Measurements from ENCODE around the gene KAZN. TPM values are rescaled to one million over a fixed set of nuclear protein-coding genes. Genes with fewer than 3 reads are reported as not detected.

Gene KAZN
- total and polyA plus RNA-seq, 10 donors = 20.0 to 245 (median 144) TPM

DNA sequence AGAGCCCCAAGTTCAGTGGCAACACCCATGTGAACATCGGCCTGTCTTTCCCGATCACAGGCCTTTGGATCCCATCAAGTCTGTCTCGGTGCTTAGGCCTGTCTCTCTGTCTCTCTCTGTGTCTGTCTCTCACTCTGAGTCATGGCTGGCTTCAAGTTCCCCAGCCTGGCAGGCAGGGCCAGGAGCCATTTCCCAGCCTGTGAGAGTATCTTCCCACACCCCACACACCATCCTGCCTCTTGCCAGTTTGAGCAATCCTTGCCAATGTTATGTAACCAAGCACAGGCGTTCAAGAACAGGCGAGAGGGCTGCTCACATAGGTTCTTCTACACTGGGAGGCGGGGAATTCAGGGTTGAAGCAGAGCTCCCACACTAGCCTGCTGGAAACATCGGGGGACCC lies 485.1 kb downstream of the KAZN start:
- WGBS, 5 donors = 61 to 91% (median 85%) methylated on average over 6 to 7 of the region's 7 CpGs
- no peak overlapping the region for H3K27ac ChIP-seq
- no peaks in the 10 kb centered on the region for H3K36me3 ChIP-seq
- intact Hi-C loops (cut with DNase I; ENCODE audit: low total_unique reads) = no loop called here
- no peak for DNase-seq
- no peak overlapping the region for H3K4me3 ChIP-seq
- H3K27me3 ChIP-seq (replicated peaks in 1 of 7) = no peaks in the 10 kb centered on the region
- TF ChIP-seq POLR2A (IDR thresholded peaks at IDR 0.05) (no peak), POLR2AphosphoS5 (IDR thresholded peaks at IDR 0.05) (no peak)
- TF ChIP-seq, protein P1, sequence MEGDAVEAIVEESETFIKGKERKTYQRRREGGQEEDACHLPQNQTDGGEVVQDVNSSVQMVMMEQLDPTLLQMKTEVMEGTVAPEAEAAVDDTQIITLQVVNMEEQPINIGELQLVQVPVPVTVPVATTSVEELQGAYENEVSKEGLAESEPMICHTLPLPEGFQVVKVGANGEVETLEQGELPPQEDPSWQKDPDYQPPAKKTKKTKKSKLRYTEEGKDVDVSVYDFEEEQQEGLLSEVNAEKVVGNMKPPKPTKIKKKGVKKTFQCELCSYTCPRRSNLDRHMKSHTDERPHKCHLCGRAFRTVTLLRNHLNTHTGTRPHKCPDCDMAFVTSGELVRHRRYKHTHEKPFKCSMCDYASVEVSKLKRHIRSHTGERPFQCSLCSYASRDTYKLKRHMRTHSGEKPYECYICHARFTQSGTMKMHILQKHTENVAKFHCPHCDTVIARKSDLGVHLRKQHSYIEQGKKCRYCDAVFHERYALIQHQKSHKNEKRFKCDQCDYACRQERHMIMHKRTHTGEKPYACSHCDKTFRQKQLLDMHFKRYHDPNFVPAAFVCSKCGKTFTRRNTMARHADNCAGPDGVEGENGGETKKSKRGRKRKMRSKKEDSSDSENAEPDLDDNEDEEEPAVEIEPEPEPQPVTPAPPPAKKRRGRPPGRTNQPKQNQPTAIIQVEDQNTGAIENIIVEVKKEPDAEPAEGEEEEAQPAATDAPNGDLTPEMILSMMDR (IDR thresholded peaks at IDR 0.05 in 8 of 11, conservative IDR thresholded peaks at IDR 0.05 in 3 of 11) = no peak
- H3K9me3 ChIP-seq = no peaks in the 10 kb centered on the region
- H3K4me1 ChIP-seq = peaks cover 0 to 9% (median 2%) of the 10 kb centered on the region in 6 donors

DNA sequence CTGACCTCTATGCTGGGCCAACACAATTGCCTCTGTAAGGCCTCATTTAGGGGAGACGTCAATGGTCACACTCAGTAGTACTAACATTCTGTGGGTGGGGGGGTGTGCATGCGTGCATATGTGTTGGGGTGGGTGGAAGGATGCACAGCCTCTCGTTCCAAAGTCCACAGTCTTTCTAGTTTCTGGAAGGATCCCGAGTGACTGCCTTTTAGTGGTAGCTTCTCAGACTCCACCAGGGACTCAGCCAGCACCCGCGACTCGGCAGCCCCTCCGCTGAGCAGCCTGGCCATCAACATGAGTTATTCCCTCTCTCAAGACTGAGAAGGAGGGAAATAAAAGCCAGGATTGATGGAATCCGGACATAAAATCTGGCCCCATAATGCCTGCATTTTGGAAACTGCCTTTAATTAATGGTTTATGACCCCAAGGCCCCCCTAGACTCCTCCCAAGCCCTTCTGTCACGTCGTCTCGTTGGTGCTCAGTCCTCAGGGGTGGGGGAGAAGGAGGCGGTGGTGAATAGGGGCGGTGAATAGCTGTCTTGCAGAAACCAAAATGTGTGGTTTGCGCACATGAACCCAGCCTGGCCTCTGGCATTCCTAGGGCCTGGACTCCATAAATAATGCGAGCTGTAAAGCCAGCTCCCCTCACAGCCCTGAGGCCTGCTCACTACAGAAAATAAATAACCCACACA lies 489.9 kb downstream of the KAZN start:
- Histone ChIP-seq H3K4me3 (no peak overlapping the region), H3K9me3 (no peaks in the 10 kb centered on the region), H3K36me3 (no peaks in the 10 kb centered on the region), H3K4me1 (peaks cover 13 to 34% (median 24%) of the 10 kb centered on the region in 6 donors), H3K27ac (peak overlapping the region in 6 of 8 donors; percentile 25 to 64 (median 48)), H3K27me3 (replicated peaks in 1 of 7) (peaks cover 0 to 5% (median 0%) of the 10 kb centered on the region in 7 donors)
- intact Hi-C loops (cut with DNase I; ENCODE audit: low total_unique reads) = no loop called here
- 70 to 81% (median 78%) methylated on average over 16 of the region's 16 CpGs for WGBS, 5 donors
- DNase-seq = peak; percentile 35
- TF ChIP-seq POLR2A (IDR thresholded peaks at IDR 0.05) (no peak), POLR2AphosphoS5 (IDR thresholded peaks at IDR 0.05) (no peak)
- TF ChIP-seq, protein P1 (IDR thresholded peaks at IDR 0.05 in 8 of 11, conservative IDR thresholded peaks at IDR 0.05 in 3 of 11) = no peak

DNA sequence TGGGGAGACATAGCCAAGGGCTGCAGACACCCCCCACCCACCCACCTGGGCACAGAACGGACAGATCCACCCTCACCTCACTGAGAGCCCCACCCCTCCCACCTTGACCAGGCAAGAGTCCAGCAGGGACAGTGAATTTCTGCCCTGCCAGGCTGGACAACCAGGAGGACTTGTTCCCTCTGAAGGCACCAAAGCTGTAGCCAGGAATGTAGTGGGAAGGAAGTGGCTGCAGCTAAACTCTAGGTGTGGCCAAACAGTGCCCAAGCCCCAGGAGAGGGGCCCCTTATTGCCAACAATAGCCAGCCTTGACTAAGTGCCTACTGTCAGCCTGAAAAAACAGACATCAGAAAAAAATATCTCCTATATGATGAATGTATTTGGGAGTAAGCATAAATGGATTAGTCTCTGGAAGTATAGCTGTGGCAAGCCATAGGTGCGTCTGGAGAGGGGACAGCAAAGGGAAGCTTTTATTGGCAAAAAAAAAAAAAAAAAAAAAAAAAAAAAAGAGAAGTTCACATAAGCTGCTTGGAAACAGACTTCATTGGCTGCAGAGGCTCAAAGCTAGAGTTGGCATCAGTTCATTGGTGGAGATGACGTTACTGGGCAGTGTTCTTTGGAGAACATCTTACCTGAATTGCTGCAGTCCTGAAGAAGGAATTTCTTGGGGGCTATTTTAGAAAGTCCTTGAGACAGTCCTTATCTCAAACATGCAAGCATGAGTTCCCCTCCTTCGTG lies 490.9 kb downstream of the KAZN start:
- Histone ChIP-seq H3K4me1 (peaks cover 13 to 34% (median 23%) of the 10 kb centered on the region in 6 donors), H3K9me3 (no peaks in the 10 kb centered on the region), H3K27me3 (replicated peaks in 1 of 7) (peaks cover 0 to 5% (median 0%) of the 10 kb centered on the region in 7 donors), H3K4me3 (peak overlapping the region in 1 of 8 donors; percentile 41), H3K27ac (peak overlapping the region in 5 of 8 donors; percentile 38 to 64 (median 57)), H3K36me3 (peaks cover 0 to 5% (median 0%) of the 10 kb centered on the region in 6 donors)
- intact Hi-C loops (cut with DNase I; ENCODE audit: low total_unique reads) = no loop called here
- TF ChIP-seq, protein P1 (IDR thresholded peaks at IDR 0.05 in 8 of 11, conservative IDR thresholded peaks at IDR 0.05 in 3 of 11) = no peak
- TF ChIP-seq POLR2AphosphoS5 (IDR thresholded peaks at IDR 0.05) = peak in 1 of 3 donors; percentile 8
- peak; percentile 70 for DNase-seq
- WGBS, 5 donors = 22 to 40% (median 35%) methylated on average over 4 of the region's 4 CpGs

GRCh38 chr1:15090373-15090772 lies 491.9 kb downstream of the KAZN start:
- intact Hi-C loops (cut with DNase I; ENCODE audit: low total_unique reads) = no loop called here
- DNase-seq = peak; percentile 91
- 9 to 30% (median 15%) methylated on average over 13 of the region's 13 CpGs for WGBS, 5 donors
- H3K4me1 ChIP-seq = peaks cover 13 to 39% (median 23%) of the 10 kb centered on the region in 6 donors
- H3K27me3 ChIP-seq (replicated peaks in 1 of 7) = peaks cover 0 to 5% (median 0%) of the 10 kb centered on the region in 7 donors
- peaks cover 0 to 9% (median 0%) of the 10 kb centered on the region in 6 donors for H3K36me3 ChIP-seq
- TF ChIP-seq POLR2A (IDR thresholded peaks at IDR 0.05) = no peak
- TF ChIP-seq POLR2AphosphoS5 (IDR thresholded peaks at IDR 0.05) = peak; percentile 70 to 80 (median 78)
- TF ChIP-seq, protein P1 (IDR thresholded peaks at IDR 0.05 in 8 of 11, conservative IDR thresholded peaks at IDR 0.05 in 3 of 11) = no peak
- peak overlapping the region in 5 of 8 donors; percentile 4 to 64 (median 57) for H3K27ac ChIP-seq
- H3K9me3 ChIP-seq = no peaks in the 10 kb centered on the region
- peak overlapping the region in 1 of 8 donors; percentile 41 for H3K4me3 ChIP-seq
